Upper lobe of right lung (tissue), 1 donor: Measurements from ENCODE around the gene AP2B1. TPM values are rescaled to one million over a fixed set of nuclear protein-coding genes. Genes with fewer than 3 reads are reported as not detected.

Experiments used
- ATAC-seq: fragments of 200-7000 bp; cut with Tn5 transposase; one replicate; pipeline ENCODE4 v1.9.1; 2020; ENCODE audit warnings: mild to moderate bottlenecking, moderate library complexity
- DNase-seq: peaks from one replicate; pipeline ENCODE4 v3.0.0-alpha.2; 2020
- H3K27ac ChIP-seq: fragments of 200-600 bp; one replicate; pipeline ENCODE4 v1.8.0; 2022
- H3K27me3 ChIP-seq: fragments of 200-600 bp; one replicate; pipeline ENCODE4 v1.8.0; 2022; ENCODE audit warnings: mild to moderate bottlenecking
- H3K36me3 ChIP-seq: fragments of 200-600 bp; one replicate; pipeline ENCODE4 v1.8.0; 2022
- H3K4me1 ChIP-seq: fragments of 200-600 bp; one replicate; pipeline ENCODE4 v1.8.0; 2022
- H3K4me3 ChIP-seq: fragments of 200-600 bp; one replicate; pipeline ENCODE4 v1.8.0; 2022; ENCODE audit warnings: mild to moderate bottlenecking
- H3K9me3 ChIP-seq: fragments of 200-600 bp; one replicate; pipeline ENCODE4 v1.8.0; 2022
- CTCF ChIP-seq: fragments of 200-600 bp; IDR thresholded peaks from one replicate; pipeline ENCODE4 v1.8.0; 2022; ENCODE audit warnings: antibody characterized with exemption
- intact Hi-C: fragments of 100-400 bp; cut with DNase I; formaldehyde crosslinking; loops from one replicate; pipeline ENCODE4 v1.11.0; 2022
- total RNA-seq: library from RNA; stranded (reverse); fragmentation: NEBNext Ultra II Directional; extraction: Animal tissue kit (Norgen Biotek cat#: 25700); gene quantifications from one replicate; pipeline ENCODE4 v1.2.1, GENCODE V29; 2021
- donor health status: DM: no; HTN: yes; CAD: no; lungs with severe emphysema.

Gene AP2B1
- total RNA-seq, 1 donor from 2014 or later = 153 TPM

DNA sequence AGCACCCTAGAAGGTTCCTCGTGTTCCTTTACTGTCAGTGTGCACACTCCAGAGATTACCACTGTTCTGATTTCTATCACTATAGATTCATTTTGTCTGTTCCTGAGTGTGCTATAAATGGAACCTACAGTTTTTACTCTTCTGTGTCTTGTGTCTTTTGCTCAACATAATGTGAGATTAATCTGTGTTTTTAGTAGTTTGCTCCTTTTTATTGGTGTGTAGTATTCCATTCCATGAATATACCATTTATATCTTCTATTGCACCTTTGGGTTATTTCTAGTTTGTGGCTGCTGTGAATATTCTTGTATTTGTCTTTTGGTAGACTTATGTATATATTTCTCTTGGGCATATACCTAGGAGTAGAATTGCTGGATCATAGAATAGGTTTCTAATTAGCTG is 68.2 kb downstream of the AP2B1 start:
- Histone ChIP-seq H3K27ac (no peak overlapping the region), H3K27me3 (no peaks in the 10 kb centered on the region), H3K36me3 (peaks cover 64% of the 10 kb centered on the region), H3K4me3 (no peak overlapping the region), H3K9me3 (no peaks in the 10 kb centered on the region), H3K4me1 (no peaks in the 10 kb centered on the region)
- no peak for ATAC-seq
- no peak for DNase-seq
- intact Hi-C loops = no loop called here
- TF ChIP-seq CTCF = no peak

DNA sequence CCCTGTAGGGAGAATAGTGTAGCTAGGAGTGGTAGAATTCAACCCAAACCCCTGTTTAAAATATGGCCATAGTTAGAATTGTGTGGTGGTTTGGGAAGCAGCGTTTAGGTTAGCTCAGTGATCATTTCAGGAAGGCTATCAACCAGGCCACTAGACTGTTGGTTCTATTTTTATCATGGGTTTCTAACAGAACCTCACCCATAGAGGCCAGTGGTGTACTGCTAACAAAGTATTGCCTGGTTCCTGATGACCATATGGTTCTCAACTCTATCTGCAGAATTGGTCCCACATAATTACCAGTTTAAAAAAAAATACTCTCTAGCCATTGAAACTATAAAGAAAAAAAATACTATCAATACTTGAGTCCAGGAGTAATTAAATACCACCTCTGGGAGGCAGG is 73.8 kb downstream of the AP2B1 start:
- ATAC-seq (no peak), DNase-seq (no peak)
- H3K4me3 ChIP-seq = no peak overlapping the region
- H3K9me3 ChIP-seq = no peaks in the 10 kb centered on the region
- intact Hi-C loops = no loop called here
- H3K27me3 ChIP-seq = no peaks in the 10 kb centered on the region
- no peaks in the 10 kb centered on the region for H3K4me1 ChIP-seq
- TF ChIP-seq CTCF = no peak
- H3K27ac ChIP-seq = no peak overlapping the region
- peaks cover 81% of the 10 kb centered on the region for H3K36me3 ChIP-seq

- Histone ChIP-seq H3K36me3 (peaks cover 74% of the 10 kb centered on the region), H3K9me3 (no peaks in the 10 kb centered on the region), H3K27ac (no peak overlapping the region), H3K27me3 (no peaks in the 10 kb centered on the region), H3K4me3 (no peak overlapping the region), H3K4me1 (no peaks in the 10 kb centered on the region)
- DNase-seq (no peak), ATAC-seq (no peak)
- no peak for TF ChIP-seq CTCF
- intact Hi-C loops = no loop called here
Measured at GRCh38 chr17:35664685-35665084, 77.6 kb downstream of the AP2B1 start.

DNA sequence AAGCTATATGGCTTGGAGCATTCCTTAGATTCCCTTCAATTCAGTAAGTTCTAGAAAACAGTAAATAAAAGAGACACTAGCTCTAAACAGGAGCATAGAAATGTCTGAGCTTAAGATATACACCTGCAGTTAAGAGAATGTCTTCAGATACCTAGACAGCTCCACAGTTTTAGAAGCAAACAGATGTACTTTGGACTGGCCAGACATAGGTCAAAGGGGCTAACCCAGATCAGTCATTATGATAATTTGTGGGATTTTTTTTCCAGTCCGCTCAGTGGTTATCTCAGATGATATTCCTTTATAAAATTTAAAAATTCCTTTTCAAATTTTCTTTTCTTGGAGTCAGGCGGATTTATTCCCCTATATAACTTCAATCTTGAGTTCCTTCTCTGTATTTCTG is 78.5 kb downstream of the AP2B1 start:
- H3K4me3 ChIP-seq = no peak overlapping the region
- no peak for DNase-seq
- H3K27me3 ChIP-seq = no peaks in the 10 kb centered on the region
- no peak for TF ChIP-seq CTCF
- H3K4me1 ChIP-seq = no peaks in the 10 kb centered on the region
- no peaks in the 10 kb centered on the region for H3K9me3 ChIP-seq
- ATAC-seq = no peak
- intact Hi-C loops = no loop called here
- peaks cover 75% of the 10 kb centered on the region for H3K36me3 ChIP-seq
- H3K27ac ChIP-seq = no peak overlapping the region

- ATAC-seq = no peak
- intact Hi-C loops = no loop called here
Measured at GRCh38 chr17:35666070-35666469, 78.9 kb downstream of the AP2B1 start.

More at GRCh38 chr17:35666070-35666469, 78.9 kb downstream of the AP2B1 start:
- DNase-seq = no peak
- Histone ChIP-seq H3K4me3 (no peak overlapping the region), H3K36me3 (peaks cover 75% of the 10 kb centered on the region), H3K4me1 (no peaks in the 10 kb centered on the region), H3K27me3 (no peaks in the 10 kb centered on the region), H3K9me3 (no peaks in the 10 kb centered on the region), H3K27ac (no peak overlapping the region)
- TF ChIP-seq CTCF = no peak
